GM19463 (cell line): Measurements from ENCODE around the gene SNED1.

Source experiments
- ATAC-seq: cut with Tn5 transposase; IDR thresholded peaks from one replicate; pipeline ENCODE4 v1.9.1; 2021; ENCODE audit warnings: mild to moderate bottlenecking, moderate library complexity; ENCODE audit not compliant: unreplicated experiment

The SNED1 gene

DNA sequence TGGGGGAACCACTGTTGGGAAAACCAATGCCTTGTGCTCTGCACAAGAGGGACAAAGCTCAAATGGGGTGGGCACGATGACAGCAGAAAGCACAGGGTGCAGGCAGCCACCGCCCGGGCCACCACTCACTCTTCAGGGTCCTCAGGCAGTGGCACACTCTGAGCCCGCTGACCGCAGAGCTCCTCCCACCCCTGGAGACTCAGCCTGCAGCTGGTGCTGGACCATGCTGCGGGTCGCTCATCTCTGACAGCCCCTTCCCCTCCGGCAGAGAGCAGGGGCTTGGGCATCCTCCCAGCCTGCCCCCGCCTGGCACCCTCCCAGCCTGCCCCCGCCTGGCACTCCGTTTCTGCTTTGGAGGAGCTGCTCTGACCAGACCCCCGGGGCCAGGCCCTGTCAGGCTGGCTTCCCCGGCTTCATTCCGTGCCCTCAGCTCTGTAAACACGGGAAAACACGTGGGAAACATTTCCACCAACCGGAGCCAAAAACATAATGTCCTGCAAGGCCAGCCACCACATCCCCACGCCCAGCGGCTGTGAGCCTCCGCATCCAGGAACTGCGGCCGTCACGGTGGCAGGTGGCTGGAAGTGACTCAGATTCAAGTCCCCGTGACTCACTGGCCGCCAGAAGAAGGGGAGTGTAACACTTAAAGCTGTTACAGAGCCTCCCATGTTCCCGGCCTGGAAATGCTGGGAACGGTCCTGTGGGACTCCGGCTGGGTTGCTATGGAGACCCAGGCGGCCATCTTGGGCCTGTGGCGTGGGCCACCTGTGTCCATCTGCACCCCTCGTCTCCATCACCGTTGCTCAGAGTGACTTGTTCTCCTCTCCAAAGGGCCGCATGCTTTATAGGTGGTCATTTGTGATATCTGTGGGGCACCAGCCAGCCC lies 6.8 kb upstream of the SNED1 start:
- ATAC-seq: no peak

DNA sequence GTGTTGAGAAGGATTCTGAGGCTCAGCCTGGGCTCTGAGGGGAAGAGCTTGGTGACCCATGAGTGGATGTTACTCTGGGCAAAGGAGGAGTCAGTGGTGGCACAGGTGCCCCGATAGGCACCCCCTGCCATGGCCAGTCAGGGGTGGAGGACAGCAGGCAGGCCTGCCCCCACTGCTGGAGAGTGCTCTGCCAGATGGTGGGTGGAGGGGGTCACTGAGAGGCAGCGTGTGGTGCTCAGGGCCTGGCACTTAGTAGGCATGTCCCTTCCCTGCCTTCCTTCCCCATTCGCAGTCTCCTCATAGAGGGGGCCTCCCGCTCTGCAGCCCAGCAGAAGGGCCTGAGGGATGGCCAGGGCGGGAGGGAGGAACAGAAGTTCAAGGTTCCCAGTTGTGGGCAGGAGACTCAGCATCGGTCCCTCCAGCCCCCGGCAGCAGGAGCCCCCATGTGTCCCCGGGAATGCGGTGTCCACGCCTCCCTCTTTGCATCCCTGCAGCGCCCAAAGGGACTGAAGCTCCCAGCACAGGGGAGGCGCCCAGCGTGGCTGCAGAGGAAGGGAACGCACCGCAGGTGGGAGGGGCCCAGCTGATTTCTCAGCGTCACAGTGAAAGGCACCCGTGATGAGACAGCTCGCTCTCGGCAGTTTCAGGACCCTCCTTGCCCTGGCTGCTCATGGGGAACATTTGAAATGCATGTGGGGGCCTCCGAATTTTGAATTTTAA lies 5.7 kb upstream of the SNED1 start:
- no peak for ATAC-seq

DNA sequence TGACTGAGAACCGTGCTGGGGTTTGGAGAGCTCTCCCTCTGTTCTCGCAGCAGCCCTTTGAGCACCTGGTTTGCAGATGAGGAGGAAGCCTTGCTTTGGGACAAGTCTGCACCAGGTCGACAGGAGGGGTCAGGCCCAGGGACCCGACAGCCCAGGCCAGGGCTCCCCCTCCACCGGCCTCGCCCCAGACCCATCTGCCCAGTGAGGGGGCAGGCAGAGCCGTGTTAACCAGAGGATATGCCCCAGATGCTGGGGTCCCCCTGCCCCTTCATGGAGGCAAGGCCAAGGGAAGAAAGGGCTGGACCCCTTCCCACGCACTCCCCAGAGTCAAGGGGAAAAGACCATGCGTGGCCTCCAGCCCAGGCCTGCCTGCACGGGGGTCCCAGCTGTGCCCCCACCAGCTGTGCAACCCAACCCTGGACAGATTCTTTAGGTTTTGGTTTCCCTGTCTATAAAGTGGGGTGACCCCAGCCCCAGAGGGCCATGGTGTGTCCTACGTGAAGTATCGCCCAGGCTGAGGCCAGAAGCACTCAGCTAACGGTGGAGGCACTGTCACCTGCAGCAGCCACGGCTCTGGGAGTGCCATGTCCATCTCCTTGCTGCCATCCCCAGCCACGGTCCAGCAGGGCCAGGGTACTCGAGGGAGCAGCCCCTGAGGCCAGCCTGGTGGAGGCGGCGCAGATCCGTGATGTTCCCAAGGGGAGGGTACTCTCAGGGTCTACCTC lies 4.8 kb upstream of the SNED1 start:
- no peak for ATAC-seq

DNA sequence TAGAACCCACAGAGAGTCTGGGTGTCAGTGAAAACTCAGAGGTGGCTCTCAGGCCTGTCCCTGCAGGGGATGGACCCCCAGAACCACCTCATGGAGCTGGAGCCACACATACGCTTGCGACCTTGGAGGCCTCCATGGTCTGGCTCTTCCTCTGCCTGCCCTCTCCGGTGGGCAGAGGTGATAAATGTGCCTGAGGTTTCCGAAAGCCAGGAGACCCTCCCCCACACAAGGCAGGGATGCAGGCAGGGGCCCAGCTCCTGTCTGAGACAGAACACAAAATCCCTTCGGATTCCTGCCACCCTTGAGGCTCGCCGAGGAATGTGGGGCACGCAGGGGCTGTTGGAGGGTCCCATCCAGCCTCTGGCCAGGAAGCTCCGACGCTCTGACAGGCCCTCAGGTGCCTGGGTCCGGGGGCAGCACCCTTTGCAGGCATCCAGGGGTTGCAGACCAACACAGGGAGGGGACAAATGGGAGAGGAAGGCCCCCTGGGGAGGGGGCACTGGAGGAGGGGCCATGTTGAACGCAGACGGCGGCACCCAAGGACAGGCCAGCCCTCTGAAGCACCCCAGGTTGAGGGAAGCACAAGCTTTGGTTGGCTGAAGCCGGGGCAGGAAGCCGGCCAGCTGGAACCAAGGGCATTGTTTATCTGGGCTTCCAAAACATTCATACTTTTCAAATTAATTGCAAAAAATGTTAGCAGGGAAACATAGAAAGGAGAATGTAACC lies 4.1 kb upstream of the SNED1 start:
- ATAC-seq: no peak

DNA sequence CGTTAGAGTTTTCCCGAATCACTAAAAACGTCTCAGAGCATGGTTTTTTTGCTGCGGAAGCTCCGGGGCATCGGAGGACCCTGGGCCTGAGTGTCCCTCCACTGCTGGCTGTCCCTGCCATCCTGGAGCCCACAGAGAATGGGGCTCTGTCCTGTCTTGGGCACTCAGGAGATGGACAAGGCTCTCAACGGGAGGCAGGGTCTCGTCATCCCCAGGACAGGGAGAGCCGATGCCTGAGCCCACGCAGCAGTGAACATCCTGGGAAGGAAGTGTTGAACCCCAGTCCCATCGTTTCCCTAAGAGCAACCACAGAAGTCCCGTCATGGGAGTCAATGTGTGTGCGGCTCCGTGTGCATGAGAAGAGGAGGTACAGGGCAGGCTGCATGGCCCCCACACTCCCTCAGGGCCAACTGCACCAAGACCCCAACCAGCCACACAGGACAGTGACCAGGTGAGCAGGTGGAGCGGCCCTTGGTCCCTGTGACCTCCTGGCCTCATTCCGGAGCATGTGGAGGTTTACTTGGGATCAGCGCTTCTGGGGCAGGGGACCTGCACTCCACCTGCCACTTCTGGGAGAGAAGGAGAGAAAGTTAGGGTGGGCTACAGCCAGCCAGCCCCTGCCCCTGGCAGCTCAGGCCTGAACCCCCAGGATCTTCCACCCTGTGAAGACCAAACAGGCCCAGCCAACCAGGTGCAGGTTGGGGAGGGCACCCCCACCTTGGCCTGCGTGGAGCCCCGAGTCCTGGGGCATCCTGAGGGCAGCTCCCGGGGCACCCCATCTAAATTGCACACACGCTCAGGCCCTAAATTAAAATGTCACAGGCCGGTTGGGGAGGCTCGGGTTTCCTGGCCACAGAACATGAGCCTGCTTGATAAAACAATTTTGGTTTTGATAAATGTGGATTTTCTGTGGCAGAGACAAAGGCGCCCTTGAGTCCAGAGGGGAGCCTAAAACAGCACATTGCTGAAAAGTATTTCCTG lies 3.1 kb upstream of the SNED1 start:
- ATAC-seq: no peak

DNA sequence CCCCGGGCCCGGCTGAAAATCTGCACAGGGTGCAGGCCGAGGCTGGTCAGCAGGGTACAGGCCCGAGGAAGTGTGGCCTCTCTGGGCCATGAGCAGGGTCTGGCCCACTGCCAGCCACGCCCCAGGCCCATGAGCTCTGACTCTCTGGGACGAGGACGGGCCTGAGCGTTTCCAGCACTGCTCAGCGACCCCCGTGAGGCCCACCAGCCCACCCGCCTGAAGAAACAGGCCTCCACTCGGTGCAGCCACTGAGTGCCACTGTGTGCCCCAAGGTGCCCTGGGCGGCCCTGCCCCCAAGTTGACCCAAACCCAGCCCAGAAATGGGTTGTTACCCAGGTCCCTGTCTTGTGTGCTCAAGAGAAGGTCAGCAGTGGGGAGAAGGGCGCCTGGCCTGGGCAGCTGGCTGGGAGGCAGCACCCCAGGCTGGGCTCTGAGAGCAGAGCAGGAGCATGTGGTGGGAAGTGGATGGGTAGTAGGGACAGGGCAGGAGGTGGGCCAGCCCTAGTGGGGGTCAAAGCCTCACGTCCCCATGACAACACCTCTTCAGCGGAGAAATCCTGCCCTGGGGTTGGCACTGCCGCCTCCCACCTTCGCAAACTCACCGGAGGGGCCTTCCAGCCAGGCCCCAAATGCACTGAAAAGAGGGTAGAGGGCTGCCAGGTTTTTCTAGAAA lies 2.1 kb upstream of the SNED1 start:
- no peak for ATAC-seq

DNA sequence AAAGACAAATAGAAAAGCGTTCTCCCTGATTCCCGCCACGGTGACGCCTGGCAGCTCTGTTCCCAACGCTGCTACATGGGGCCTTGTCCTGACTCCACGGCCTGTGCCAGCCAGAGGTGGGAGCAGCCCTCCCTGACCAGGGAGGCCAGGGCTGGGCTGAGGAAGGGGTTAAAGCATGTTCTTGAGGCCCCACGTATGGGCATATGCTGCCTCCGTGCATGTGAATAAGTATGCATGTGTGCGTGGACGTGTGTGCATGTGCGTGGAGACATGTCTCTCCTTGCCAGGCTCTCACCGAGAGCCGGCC lies 1.6 kb upstream of the SNED1 start:
- ATAC-seq: no peak

DNA sequence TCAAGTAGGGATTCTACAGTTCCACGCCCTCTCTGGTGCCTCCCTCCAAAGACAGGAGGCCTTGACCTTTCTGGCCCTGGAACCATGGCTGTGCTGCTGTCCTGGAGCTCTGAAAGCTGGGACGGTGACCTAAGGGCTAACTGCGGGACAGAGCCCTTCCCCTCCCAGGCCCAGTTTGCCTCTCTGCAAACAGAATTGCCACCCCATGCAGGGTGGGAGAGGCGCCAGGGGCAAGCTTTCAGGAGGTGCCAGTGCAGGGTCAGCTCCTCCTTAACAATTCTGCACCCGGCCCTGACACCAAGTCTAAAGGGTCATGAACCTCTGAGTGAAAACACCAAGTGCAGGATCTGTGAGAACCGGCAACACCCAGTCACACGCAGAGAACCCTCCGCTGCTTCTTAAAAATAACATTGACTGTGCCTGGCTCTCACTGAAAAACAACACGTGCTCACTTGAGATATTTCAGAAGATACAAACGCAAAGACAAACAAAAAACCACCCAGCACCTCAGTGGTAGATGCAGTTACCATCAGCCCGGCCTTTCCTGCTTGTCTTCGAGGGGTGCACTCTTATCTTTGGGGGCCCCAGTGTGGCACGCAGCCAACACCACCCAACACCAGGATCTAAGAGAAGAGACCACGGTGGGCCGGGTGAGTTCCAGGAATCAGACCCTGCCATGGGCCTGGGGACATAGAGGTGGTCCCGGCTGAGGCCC lies 1.1 kb upstream of the SNED1 start:
- no peak for ATAC-seq

DNA sequence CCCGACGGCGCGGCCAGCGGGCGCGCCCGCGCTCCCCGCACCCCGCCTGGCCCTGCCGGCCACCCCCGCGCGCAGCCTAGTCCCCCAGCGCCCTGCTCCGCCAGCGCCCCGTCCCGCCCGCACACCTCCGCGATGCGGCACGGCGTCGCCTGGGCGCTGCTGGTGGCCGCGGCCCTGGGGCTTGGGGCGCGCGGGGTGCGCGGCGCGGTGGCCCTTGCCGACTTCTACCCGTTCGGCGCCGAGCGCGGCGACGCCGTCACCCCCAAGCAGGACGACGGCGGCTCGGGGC lies 232 bp downstream of the SNED1 start:
- no peak for ATAC-seq

DNA sequence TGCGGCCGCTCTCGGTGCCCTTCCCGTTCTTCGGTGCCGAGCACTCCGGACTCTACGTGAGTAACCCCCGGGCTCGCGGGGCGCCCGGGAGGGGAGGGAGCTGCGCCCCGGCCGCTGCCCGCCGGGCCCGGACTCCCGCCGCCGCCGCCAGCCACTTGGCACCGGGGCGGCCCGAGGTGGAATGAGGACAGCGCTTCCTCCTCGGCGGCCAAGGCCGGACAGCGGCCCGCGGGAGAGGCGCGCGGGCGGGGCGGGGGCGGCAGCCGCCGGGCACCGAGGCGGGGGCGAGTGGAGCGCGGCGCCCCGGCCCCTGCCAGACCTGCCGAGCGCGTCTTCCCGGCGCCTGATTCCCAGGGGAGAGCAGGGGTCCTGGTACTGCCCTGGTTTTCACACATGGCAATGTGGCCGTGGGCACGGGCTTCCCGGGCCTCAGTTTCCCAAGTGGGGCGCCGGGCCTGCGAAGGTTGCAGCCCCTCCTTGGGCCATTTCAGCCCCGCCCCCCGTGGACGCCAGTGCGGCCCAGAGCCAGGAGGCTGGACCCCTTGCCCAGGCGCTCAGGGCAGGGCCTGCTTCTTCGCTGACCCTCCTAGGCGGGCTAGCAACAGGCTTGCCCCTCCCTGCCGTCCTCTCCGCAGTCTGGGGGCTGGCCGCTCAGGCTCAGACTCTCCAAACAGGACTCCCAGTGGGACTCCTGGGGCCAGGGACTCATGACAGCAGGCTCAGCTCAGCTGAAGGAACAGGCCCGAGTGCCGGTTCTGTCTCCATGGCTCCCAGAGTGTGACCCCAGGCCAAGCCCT lies 775 bp downstream of the SNED1 start:
- ATAC-seq: no peak

DNA sequence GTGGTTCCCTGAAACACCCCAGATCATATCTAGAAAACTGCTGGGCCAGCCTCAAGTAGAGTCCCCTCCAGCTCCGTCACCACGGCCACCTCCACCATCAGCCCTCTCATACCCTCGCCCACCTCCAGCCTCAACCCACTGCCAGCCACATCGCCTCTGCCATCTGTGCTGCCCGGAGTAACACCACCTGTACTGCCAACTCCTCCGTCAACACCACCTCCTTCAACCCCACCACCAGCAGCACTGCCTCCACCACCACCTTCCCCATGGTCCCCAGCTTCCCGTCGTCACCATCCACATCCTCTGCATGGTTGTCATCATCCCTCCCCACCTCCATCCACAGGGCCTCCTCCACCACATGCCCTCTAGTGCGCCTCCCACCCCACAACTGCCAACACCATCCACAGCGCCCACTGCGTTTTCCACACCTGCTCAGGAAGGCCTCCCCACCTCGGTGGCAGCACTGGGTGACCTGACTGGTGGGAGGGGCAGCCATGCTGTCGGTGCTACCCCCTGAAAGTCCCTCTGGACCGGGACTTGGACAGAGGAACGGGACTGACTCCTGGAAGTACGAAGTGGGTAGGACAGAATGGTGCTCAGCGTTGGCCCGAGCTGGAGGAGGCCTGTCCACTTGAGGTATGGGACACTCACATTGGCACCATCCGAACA lies 1.6 kb downstream of the SNED1 start:
- no peak for ATAC-seq

DNA sequence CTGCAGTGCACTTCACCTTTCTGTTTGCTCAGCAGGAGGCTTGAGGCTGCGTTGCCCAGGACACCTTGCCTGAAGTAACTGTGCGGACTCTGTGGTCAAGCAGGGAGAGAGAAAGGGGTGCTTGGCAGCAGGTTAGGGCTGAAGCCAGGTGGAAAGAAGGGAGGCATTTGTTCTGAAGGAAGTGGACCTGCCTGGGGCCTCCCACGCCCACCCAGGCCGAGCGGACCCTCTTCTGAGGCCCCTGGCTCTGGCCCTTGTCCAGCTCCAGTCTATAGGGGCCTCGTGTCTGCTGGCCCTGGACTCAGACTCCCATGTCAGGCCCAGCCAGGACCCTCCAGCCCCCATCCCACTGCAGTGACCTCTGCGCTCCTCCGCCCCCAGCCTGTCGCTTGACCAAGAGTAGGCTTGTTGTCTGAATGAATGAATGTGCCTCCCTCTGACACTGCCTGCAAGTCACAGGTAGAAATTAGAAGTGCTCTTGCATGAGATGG lies 2.5 kb downstream of the SNED1 start:
- no peak for ATAC-seq

DNA sequence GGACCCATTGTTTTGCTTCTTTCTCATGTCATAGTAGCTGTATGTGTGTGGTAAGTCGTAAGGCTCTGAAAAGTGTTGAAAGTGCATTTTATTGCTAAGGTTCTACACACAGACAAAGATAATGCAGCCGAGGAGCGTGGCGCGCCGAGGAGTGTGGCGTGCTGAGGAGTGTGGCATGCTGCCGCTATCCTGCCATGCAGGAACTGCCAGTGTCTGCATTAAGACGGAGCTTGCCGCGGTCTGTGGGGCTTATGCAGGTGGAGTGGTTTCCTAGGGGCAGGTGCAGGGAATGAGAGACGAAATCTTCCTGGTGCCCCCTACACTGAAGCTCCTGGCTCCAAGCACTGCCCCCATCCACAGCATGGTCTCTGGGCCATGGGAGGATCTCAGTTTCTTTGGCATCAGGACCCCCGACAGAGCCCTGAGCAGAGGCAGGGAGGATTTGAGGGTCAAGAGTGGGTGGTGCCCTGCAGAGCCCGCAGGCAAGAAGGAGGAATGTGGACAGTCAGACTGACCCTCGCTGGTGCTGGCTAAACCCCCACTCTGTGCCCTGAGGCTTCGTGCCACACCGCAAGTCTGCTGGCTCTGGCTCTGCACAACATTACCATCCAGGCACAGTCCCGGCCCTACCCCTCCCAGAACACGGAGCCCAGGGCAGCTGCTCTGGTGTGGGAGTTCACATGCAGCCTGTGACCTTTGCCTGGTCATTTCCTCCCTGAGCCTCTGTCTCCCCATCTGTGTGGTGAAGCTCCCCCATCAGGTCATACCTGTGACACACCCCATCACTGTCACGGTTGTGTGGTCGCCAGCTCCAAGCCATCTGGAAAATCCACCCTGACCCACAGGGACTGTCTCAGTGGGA lies 3.2 kb downstream of the SNED1 start:
- no peak for ATAC-seq

DNA sequence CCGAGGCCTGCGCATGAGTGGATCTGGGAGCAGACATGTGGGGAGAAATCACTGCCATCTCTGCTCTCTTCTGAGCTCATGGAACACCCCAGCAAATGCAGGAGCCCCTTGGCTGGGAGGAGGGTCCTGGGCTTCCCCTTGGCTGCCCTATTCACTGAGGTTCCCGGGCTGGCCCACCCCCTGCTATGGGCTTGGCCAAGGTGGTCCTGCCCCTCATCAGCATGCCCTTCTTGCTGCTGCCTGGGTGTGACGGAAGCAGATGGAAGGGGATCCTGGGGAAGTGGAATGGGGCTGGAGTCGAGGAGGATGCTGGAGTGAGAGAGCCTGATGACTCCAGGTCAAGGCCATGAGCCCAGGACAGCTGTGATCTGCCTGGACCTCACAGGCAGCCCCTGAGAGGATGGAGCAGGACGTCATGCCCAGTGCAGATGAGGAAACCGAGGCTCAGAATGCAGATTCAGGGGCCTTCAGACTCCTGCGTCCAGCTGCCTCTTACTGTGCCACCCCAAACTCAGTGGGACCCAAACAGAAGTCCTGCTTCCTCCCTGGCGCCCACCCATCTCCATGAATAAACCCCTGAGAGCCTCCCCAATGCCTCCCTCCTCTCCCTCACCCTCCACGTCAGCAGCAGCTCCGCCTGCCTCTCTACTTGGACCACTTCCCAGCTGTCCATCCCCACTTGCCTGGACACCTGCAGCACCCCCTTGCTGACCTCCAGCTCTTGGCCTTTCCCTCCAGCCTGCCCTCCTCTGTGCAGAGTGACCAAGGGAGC lies 4.0 kb downstream of the SNED1 start:
- ATAC-seq: no peak

DNA sequence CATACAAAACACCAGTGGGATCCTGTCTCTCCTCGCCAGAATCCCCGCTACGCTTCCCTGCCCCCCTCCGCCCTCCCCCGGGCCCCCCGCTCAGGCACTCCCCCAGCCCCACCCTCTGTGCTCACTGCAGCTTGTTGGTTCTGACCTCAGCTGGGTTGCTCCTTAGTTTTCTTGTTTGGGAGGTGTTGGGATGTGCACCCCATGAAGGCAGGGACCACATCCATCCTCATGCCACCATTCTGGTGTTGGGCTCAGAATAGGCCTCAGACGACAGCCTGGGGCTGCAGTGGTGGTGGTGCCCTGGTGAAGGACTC lies 4.6 kb downstream of the SNED1 start:
- no peak for ATAC-seq

DNA sequence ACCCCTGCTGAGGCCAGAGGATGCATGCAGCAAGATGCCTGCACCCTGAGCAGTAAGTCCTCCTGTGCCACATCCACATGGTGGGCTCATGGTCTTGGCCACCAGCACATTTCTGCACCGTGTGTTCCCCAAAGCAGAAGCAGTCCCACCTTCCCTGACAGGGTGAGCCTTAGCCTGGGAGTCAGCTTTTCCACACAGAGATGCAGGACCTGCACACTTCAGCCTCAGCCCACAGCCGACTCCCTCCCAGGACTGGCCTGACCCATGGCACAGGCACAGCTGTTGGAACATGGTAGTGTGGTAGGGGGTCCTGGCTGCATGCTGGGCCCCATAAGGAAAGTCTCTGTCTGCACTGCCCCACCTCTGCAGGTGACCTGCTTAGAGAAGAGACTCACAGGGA lies 5.0 kb downstream of the SNED1 start:
- ATAC-seq: no peak
